ENCODE results near the gene FBXL22.

GRCh38 chr15:63603516-63603915, 6.3 kb downstream of the FBXL22 start:
- TF ChIP-seq REST (IDR thresholded peaks at IDR 0.05; ENCODE audit: insufficient read depth in 1 of 2, low read depth in 2 of 2, low read length in 2 of 2) (no peak), SIN3A (IDR thresholded peaks at IDR 0.05; ENCODE audit: borderline replicate concordance, insufficient read depth, low read length) (no peak), POLR2AphosphoS5 (IDR thresholded peaks at IDR 0.05; ENCODE audit: low read depth, low read length) (no peak), TAF1 (IDR thresholded peaks at IDR 0.05; ENCODE audit: borderline replicate concordance, insufficient read depth, low read length) (no peak), FOXP2 (optimal IDR thresholded peaks at IDR 0.05; ENCODE audit: borderline replicate concordance, extremely low read depth, extremely low read length, insufficient read depth) (no peak)

Data from PFSK-1 (cell line).